ENCODE results near the gene GDI1.

DNA sequence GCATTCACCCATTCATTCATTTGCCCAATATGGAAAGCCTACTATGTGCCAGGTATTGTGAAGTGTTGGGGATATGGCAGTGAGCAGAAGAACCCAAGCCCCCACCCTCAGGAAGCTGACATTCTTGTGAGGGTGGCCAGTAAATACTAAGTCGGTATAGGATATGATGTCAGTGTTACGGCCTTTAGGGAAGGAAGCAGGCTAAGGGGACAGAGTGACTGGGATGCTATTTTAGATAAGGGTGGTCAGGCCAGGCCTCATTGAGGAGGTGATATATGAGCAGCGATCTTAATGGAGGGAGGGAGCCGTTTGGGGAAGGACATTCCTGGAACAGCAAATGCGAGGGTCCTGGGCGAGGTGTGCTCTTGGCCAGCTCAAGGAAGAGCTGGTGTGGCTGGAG, 6.5 kb upstream of the GDI1 start:
- TF ChIP-seq, protein P1, sequence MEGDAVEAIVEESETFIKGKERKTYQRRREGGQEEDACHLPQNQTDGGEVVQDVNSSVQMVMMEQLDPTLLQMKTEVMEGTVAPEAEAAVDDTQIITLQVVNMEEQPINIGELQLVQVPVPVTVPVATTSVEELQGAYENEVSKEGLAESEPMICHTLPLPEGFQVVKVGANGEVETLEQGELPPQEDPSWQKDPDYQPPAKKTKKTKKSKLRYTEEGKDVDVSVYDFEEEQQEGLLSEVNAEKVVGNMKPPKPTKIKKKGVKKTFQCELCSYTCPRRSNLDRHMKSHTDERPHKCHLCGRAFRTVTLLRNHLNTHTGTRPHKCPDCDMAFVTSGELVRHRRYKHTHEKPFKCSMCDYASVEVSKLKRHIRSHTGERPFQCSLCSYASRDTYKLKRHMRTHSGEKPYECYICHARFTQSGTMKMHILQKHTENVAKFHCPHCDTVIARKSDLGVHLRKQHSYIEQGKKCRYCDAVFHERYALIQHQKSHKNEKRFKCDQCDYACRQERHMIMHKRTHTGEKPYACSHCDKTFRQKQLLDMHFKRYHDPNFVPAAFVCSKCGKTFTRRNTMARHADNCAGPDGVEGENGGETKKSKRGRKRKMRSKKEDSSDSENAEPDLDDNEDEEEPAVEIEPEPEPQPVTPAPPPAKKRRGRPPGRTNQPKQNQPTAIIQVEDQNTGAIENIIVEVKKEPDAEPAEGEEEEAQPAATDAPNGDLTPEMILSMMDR (IDR thresholded peaks at IDR 0.05), result no peak
- TF ChIP-seq POLR2A (IDR thresholded peaks at IDR 0.05), result no peak
- TF ChIP-seq EP300 (IDR thresholded peaks at IDR 0.05), result no peak
